Neural crest cell (in vitro differentiated cells): ENCODE results near the gene STAP1. TPM values are rescaled to one million over a fixed set of nuclear protein-coding genes. Genes with fewer than 3 reads are reported as not detected.
A peak's percentile ranks its signal among the peaks of the same experiment; 100 is the strongest.

Source experiments
- DNase-seq: peaks from one replicate; pipeline ENCODE4 v3.0.0; 2021; ENCODE audit warnings: low read depth, mixed read lengths, low spot score
- H3K27ac Mint-ChIP-seq: one replicate; pipeline ENCODE4 v1.8.0; 2021; ENCODE audit warnings: mild to moderate bottlenecking, mixed read lengths; ENCODE audit not compliant: unreplicated experiment
- H3K27me3 Mint-ChIP-seq: 2 replicates; pipeline ENCODE4 v1.8.0; 2021; ENCODE audit warnings: low read depth, mild to moderate bottlenecking, mixed read lengths
- H3K36me3 Mint-ChIP-seq: 2 replicates; pipeline ENCODE4 v1.8.0; 2021; ENCODE audit warnings: low read depth, mild to moderate bottlenecking, mixed read lengths
- H3K4me1 Mint-ChIP-seq: 2 replicates; pipeline ENCODE4 v1.8.0; 2021; ENCODE audit warnings: mixed read lengths
- H3K4me3 Mint-ChIP-seq: one replicate; pipeline ENCODE4 v1.8.0; 2021; ENCODE audit warnings: mild to moderate bottlenecking, mixed read lengths
- H3K9me3 Mint-ChIP-seq: 2 replicates; pipeline ENCODE4 v1.8.0; 2021; ENCODE audit warnings: mixed read lengths
- CTCF ChIP-seq: fragments of 200-600 bp; sonication (generic); conservative IDR thresholded peaks from 2 replicates; pipeline ENCODE4 v1.5.0; 2021; ENCODE audit warnings: antibody characterized with exemption, mild to moderate bottlenecking
- total RNA-seq: library from RNA; stranded (reverse); gene quantifications from 2 replicates; pipeline ENCODE4 v1.2.1, GENCODE V29; 2021

Gene STAP1
- total RNA-seq, 1 donor from 2014 or later = not detected

- TF ChIP-seq CTCF = no peak
- H3K27me3 Mint-ChIP-seq = no peaks in the 10 kb centered on the region
- DNase-seq = no peak
- H3K27ac Mint-ChIP-seq = peak overlapping the region; percentile 70
- no peaks in the 10 kb centered on the region for H3K9me3 Mint-ChIP-seq
- H3K4me3 Mint-ChIP-seq = no peak overlapping the region
- no peaks in the 10 kb centered on the region for H3K36me3 Mint-ChIP-seq
- H3K4me1 Mint-ChIP-seq = peaks cover 9% of the 10 kb centered on the region
These were observed 14.7 kb downstream of the STAP1 start for GRCh38 chr4:67573193-67573592.

GRCh38 chr4:67575232-67576058, 16.9 kb downstream of the STAP1 start:
- Mint-ChIP-seq H3K27me3 (no peaks in the 10 kb centered on the region), H3K9me3 (no peaks in the 10 kb centered on the region), H3K4me1 (peaks cover 9% of the 10 kb centered on the region), H3K36me3 (no peaks in the 10 kb centered on the region), H3K4me3 (no peak overlapping the region), H3K27ac (no peak overlapping the region)
- DNase-seq = no peak
- TF ChIP-seq CTCF = no peak

DNA sequence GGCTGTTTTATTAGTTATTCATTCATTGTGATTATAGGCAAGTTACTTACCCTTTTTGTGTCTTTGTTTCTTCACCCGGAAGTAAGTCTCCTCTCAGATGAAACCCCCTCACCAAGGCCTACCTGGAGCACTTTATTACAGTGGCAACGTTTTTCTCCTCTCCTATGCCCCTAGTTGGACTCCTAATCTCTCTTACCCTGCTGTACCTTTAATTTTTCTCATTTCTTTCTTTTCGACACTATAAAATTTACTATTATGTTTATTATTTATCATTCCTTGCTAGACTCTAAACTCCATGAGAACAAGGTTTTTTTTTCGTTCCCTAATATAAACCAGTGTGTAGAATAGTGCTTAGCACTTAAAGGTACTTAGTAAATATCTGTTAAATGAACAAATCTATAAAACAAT, 17.5 kb downstream of the STAP1 start:
- no peak for TF ChIP-seq CTCF
- Mint-ChIP-seq H3K36me3 (no peaks in the 10 kb centered on the region), H3K27ac (no peak overlapping the region), H3K9me3 (no peaks in the 10 kb centered on the region), H3K4me1 (peaks cover 9% of the 10 kb centered on the region), H3K4me3 (no peak overlapping the region), H3K27me3 (no peaks in the 10 kb centered on the region)
- no peak for DNase-seq

GRCh38 chr4:67576538-67576937, 18.0 kb downstream of the STAP1 start:
- no peaks in the 10 kb centered on the region for H3K36me3 Mint-ChIP-seq
- H3K27ac Mint-ChIP-seq = no peak overlapping the region
- no peak for DNase-seq
- H3K9me3 Mint-ChIP-seq = no peaks in the 10 kb centered on the region
- peaks cover 12% of the 10 kb centered on the region for H3K4me1 Mint-ChIP-seq
- no peak for TF ChIP-seq CTCF
- H3K27me3 Mint-ChIP-seq = no peaks in the 10 kb centered on the region
- H3K4me3 Mint-ChIP-seq = no peak overlapping the region

DNA sequence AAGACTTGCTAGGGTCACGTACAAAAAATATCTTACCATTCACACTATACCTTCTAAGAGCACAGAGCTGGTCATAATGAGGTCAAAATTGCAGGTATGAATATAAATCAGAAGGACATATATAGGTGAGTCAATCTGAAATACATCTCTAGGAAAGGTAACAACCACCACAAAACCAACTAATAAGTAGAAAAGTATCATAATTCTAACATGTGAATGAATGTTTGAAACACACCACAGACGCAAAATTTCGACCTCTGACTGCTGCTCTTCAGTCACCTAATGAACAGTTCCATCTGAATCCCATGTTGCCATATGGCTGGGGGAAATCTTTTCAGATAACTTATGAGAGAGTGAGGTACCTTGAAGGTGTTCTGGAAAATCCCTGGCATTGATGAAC, 22.1 kb downstream of the STAP1 start:
- no peaks in the 10 kb centered on the region for H3K27me3 Mint-ChIP-seq
- no peak for DNase-seq
- H3K4me1 Mint-ChIP-seq = peaks cover 18% of the 10 kb centered on the region
- no peak for TF ChIP-seq CTCF
- H3K9me3 Mint-ChIP-seq = no peaks in the 10 kb centered on the region
- no peak overlapping the region for H3K27ac Mint-ChIP-seq
- no peaks in the 10 kb centered on the region for H3K36me3 Mint-ChIP-seq
- H3K4me3 Mint-ChIP-seq = no peak overlapping the region
